ENCODE data around the gene DHX40.

DNA sequence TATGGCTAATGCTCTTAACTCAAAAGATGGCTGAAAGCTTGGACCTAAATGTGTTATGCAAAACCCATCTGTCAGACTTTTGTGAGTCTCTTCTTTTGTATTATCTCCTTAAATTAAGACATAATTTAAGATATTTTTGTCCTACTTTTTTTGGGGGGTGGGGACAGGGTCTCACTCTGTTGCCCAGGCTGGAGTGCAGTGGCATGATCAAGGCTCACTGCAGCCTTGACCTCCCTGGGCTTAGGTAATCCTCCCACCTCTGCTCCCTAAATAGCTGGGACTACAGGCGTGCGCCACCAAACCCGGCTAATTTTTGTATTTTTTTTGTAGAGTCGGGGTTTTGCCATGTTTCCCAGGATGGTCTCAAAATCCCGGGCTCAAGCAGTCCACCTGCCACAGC is 61.3 kb downstream of the DHX40 start:
- TF ChIP-seq, protein P1, sequence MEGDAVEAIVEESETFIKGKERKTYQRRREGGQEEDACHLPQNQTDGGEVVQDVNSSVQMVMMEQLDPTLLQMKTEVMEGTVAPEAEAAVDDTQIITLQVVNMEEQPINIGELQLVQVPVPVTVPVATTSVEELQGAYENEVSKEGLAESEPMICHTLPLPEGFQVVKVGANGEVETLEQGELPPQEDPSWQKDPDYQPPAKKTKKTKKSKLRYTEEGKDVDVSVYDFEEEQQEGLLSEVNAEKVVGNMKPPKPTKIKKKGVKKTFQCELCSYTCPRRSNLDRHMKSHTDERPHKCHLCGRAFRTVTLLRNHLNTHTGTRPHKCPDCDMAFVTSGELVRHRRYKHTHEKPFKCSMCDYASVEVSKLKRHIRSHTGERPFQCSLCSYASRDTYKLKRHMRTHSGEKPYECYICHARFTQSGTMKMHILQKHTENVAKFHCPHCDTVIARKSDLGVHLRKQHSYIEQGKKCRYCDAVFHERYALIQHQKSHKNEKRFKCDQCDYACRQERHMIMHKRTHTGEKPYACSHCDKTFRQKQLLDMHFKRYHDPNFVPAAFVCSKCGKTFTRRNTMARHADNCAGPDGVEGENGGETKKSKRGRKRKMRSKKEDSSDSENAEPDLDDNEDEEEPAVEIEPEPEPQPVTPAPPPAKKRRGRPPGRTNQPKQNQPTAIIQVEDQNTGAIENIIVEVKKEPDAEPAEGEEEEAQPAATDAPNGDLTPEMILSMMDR (IDR thresholded peaks at IDR 0.05; ENCODE audit: low read length) = no peak
- no peak for TF ChIP-seq EZH2 (IDR thresholded peaks at IDR 0.05; ENCODE audit: borderline replicate concordance, low read length)
